Neural cell (in vitro differentiated cells): ENCODE results near the gene GPR143. TPM values are rescaled to one million over a fixed set of nuclear protein-coding genes. Genes with fewer than 3 reads are reported as not detected.

ENCODE experiments used
- H2AFZ ChIP-seq: fragments of 200-600, 300-800 bp; sonication (generic), shearing (Covaris generic); 2 replicates; pipeline ENCODE4 v1.6.0; 2014; ENCODE audit warnings: low read depth, mild to moderate bottlenecking, antibody characterized with exemption, low read length, moderate library complexity
- H3F3A ChIP-seq: fragments of 200-600 bp; shearing (Covaris generic); 2 replicates; pipeline ENCODE4 v1.6.1; 2016; ENCODE audit warnings: mild to moderate bottlenecking, moderate library complexity, mixed read lengths, antibody characterized with exemption, low read length; ENCODE audit not compliant: insufficient read depth, poor library complexity, severe bottlenecking
- H3K27ac ChIP-seq: fragments of 200-600, 300-800 bp; sonication (generic), shearing (Covaris generic); 2 replicates; pipeline ENCODE4 v1.5.1; 2014; ENCODE audit warnings: mild to moderate bottlenecking, low read length, moderate library complexity
- H3K27me3 ChIP-seq: fragments of 300-800, 200-600 bp; sonication (generic), shearing (Covaris generic); 2 replicates; pipeline ENCODE4 v1.6.0; 2014; ENCODE audit warnings: mild to moderate bottlenecking, low read depth, low read length, moderate library complexity; ENCODE audit not compliant: insufficient read depth
- H3K36me3 ChIP-seq: fragments of 300-800, 200-600 bp; sonication (generic), shearing (Covaris generic); 2 replicates; pipeline ENCODE4 v1.5.1; 2014; ENCODE audit warnings: mild to moderate bottlenecking, antibody characterized with exemption, low read length, moderate library complexity; ENCODE audit not compliant: insufficient read depth
- H3K4me2 ChIP-seq: fragments of 300-800, 200-600 bp; sonication (generic), shearing (Covaris generic); 2 replicates; pipeline ENCODE4 v1.6.0; 2014; ENCODE audit warnings: mild to moderate bottlenecking, low read length
- H3K4me3 ChIP-seq: fragments of 300-800, 200-600 bp; sonication (generic), shearing (Covaris generic); 2 replicates; pipeline ENCODE4 v1.5.1; 2014; ENCODE audit warnings: mild to moderate bottlenecking, low read length, moderate library complexity
- H3K79me2 ChIP-seq: fragments of 200-600 bp; shearing (Covaris generic); replicated peaks from 2 replicates; pipeline ENCODE4 v1.6.0; 2014; ENCODE audit warnings: mild to moderate bottlenecking, low read length, moderate library complexity; ENCODE audit not compliant: insufficient read depth
- H3K9ac ChIP-seq: fragments of 300-800, 200-600 bp; sonication (generic), shearing (Covaris generic); 2 replicates; pipeline ENCODE4 v1.6.1; 2016; ENCODE audit warnings: mild to moderate bottlenecking, low read length, mixed read lengths
- H3K9me2 ChIP-seq: fragments of 200-600 bp; shearing (Covaris generic); 2 replicates; pipeline ENCODE4 v1.6.1; 2016; ENCODE audit warnings: mild to moderate bottlenecking, low read length, mixed read lengths; ENCODE audit not compliant: insufficient read depth
- H3K9me3 ChIP-seq: fragments of 200-600, 300-800 bp; sonication (generic), shearing (Covaris generic); 2 replicates; pipeline ENCODE4 v1.6.1; 2016; ENCODE audit warnings: mild to moderate bottlenecking, mixed run types, low read length, moderate library complexity, mixed read lengths
- H4K20me1 ChIP-seq: fragments of 200-600 bp; shearing (Covaris generic); 2 replicates; pipeline ENCODE4 v1.6.1; 2016; ENCODE audit warnings: mild to moderate bottlenecking, mixed run types; ENCODE audit not compliant: insufficient read depth
- EP300 ChIP-seq: fragments of 450-650 bp; conservative IDR thresholded peaks from 2 replicates; pipeline ENCODE4 v1.6.1; 2014; ENCODE audit warnings: antibody characterized with exemption, mild to moderate bottlenecking, moderate library complexity; ENCODE audit not compliant: poor library complexity, severe bottlenecking
- EZH2 ChIP-seq: fragments of 200-600, 300-800 bp; shearing (Covaris generic), sonication (generic); IDR thresholded peaks from 2 replicates; pipeline ENCODE4 v1.6.1; 2014; ENCODE audit warnings: antibody characterized with exemption, low read length, borderline replicate concordance, mild to moderate bottlenecking; ENCODE audit not compliant: insufficient read depth, poor library complexity, severe bottlenecking
- MXI1 ChIP-seq: fragments of 450-650 bp; conservative IDR thresholded peaks from 2 replicates; pipeline ENCODE4 v1.6.1; 2014; ENCODE audit warnings: antibody characterized with exemption, mild to moderate bottlenecking; ENCODE audit not compliant: poor library complexity, severe bottlenecking
- POLR2AphosphoS5 ChIP-seq: IDR thresholded peaks from 2 replicates; pipeline ENCODE4 v1.6.1; 2012
- RAD21 ChIP-seq: fragments of 450-650 bp; conservative IDR thresholded peaks from 2 replicates; pipeline ENCODE4 v1.6.1; 2014; ENCODE audit warnings: antibody characterized with exemption, mild to moderate bottlenecking, moderate library complexity
- SMC3 ChIP-seq: fragments of 450-650 bp; conservative IDR thresholded peaks from 2 replicates; pipeline ENCODE4 v1.6.1; 2014; ENCODE audit warnings: antibody characterized with exemption, mild to moderate bottlenecking, moderate library complexity; ENCODE audit not compliant: poor library complexity
- TAF1 ChIP-seq: IDR thresholded peaks from 2 replicates; pipeline ENCODE4 v1.6.1; 2012; ENCODE audit warnings: low read depth
- polyA plus RNA-seq: library from polyadenylated mRNA; depleted of rRNA; stranded (reverse); fragments of >200 nt; gene quantifications from 2 replicates; pipeline ENCODE4 v1.2.3, GENCODE V29; 2014
- TF ChIP-seq, protein P1 (sequence below): fragments of 450-650 bp; IDR thresholded peaks from 2 replicates; pipeline ENCODE4 v1.5.1; 2014; ENCODE audit warnings: antibody characterized with exemption, mild to moderate bottlenecking, moderate library complexity; ENCODE audit not compliant: poor library complexity, severe bottlenecking
- TF ChIP-seq, protein P2 (sequence below): IDR thresholded peaks from 2 replicates; pipeline ENCODE4 v1.6.1; 2012; ENCODE audit warnings: borderline replicate concordance

GPR143 gene
- polyA plus RNA-seq, 1 donor from 2014 or later = 5.5 TPM

DNA sequence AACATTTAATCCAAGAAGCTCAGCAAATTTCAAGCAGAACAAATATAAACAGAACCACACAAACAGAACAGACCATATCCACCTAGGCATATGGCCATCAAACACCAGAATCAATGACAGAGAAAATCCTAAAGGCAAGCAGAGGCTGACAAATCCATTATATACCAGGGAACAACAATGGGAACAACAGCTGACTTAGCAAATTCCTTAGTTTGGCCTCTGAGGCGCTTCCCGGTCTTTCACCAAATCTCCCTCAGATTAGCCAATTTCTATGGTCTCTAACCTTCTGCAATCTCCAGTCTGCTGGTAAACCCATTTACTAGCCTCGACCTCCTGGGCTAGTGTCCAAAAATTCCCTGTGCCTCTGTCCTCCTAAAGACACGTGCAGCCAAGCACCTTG, 59.2 kb downstream of the GPR143 start:
- Histone ChIP-seq H2AFZ (no peak overlapping the region), H3K9me3 (no peaks in the 10 kb centered on the region), H4K20me1 (no peaks in the 10 kb centered on the region), H3K4me2 (no peak overlapping the region), H3K9ac (no peak overlapping the region), H3K9me2 (no peaks in the 10 kb centered on the region), H3K27ac (no peak overlapping the region), H3K27me3 (no peaks in the 10 kb centered on the region), H3K79me2 (no peaks in the 10 kb centered on the region), H3K4me3 (no peak overlapping the region), H3K36me3 (no peaks in the 10 kb centered on the region), H3F3A (no peaks in the 10 kb centered on the region)
- TF ChIP-seq MXI1 (no peak), EP300 (no peak), SMC3 (no peak), TAF1 (no peak), POLR2AphosphoS5 (no peak), EZH2 (no peak), RAD21 (no peak)
- TF ChIP-seq, protein P1, sequence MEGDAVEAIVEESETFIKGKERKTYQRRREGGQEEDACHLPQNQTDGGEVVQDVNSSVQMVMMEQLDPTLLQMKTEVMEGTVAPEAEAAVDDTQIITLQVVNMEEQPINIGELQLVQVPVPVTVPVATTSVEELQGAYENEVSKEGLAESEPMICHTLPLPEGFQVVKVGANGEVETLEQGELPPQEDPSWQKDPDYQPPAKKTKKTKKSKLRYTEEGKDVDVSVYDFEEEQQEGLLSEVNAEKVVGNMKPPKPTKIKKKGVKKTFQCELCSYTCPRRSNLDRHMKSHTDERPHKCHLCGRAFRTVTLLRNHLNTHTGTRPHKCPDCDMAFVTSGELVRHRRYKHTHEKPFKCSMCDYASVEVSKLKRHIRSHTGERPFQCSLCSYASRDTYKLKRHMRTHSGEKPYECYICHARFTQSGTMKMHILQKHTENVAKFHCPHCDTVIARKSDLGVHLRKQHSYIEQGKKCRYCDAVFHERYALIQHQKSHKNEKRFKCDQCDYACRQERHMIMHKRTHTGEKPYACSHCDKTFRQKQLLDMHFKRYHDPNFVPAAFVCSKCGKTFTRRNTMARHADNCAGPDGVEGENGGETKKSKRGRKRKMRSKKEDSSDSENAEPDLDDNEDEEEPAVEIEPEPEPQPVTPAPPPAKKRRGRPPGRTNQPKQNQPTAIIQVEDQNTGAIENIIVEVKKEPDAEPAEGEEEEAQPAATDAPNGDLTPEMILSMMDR = no peak
- TF ChIP-seq, protein P2, sequence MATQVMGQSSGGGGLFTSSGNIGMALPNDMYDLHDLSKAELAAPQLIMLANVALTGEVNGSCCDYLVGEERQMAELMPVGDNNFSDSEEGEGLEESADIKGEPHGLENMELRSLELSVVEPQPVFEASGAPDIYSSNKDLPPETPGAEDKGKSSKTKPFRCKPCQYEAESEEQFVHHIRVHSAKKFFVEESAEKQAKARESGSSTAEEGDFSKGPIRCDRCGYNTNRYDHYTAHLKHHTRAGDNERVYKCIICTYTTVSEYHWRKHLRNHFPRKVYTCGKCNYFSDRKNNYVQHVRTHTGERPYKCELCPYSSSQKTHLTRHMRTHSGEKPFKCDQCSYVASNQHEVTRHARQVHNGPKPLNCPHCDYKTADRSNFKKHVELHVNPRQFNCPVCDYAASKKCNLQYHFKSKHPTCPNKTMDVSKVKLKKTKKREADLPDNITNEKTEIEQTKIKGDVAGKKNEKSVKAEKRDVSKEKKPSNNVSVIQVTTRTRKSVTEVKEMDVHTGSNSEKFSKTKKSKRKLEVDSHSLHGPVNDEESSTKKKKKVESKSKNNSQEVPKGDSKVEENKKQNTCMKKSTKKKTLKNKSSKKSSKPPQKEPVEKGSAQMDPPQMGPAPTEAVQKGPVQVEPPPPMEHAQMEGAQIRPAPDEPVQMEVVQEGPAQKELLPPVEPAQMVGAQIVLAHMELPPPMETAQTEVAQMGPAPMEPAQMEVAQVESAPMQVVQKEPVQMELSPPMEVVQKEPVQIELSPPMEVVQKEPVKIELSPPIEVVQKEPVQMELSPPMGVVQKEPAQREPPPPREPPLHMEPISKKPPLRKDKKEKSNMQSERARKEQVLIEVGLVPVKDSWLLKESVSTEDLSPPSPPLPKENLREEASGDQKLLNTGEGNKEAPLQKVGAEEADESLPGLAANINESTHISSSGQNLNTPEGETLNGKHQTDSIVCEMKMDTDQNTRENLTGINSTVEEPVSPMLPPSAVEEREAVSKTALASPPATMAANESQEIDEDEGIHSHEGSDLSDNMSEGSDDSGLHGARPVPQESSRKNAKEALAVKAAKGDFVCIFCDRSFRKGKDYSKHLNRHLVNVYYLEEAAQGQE = no peak

DNA sequence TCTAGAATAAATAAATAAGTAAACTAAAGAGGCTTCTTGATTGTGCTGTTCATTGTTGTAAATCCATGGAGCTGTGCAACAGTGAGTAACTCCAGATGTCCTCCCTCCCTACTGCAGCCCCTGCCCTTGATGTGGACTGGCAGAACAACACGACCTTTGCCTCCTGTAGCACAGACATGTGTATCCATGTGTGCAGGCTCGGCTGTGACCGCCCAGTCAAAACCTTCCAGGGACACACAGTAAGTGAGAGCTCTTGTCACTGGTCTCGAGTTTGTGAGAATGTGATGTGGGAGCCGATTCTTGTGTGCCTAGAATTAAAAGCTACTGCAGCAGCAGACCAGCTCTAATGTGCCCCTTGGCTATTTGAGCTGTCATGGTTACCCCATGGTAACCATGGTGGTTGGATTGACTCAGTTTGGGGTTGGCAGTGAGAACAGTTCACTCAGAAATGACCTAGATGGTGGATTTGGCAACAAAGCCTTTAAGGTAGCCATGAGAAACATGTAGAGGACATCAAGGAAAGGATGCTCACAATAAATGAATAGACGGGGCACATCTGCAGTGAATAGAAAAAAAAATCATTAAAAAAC, 60.7 kb downstream of the GPR143 start:
- no peak overlapping the region for H2AFZ ChIP-seq
- H3K4me3 ChIP-seq = no peak overlapping the region
- no peaks in the 10 kb centered on the region for H3K36me3 ChIP-seq
- no peaks in the 10 kb centered on the region for H3K27me3 ChIP-seq
- no peak overlapping the region for H3K4me2 ChIP-seq
- no peaks in the 10 kb centered on the region for H3K79me2 ChIP-seq
- H3K9me3 ChIP-seq = no peaks in the 10 kb centered on the region
- H3K9ac ChIP-seq = no peak overlapping the region
- H3K9me2 ChIP-seq = no peaks in the 10 kb centered on the region
- H3K27ac ChIP-seq = no peak overlapping the region
- no peaks in the 10 kb centered on the region for H4K20me1 ChIP-seq
- H3F3A ChIP-seq = no peaks in the 10 kb centered on the region
- no peak for TF ChIP-seq MXI1
- TF ChIP-seq, protein P2 = no peak
- TF ChIP-seq RAD21 = no peak
- no peak for TF ChIP-seq EP300
- TF ChIP-seq EZH2 = no peak
- TF ChIP-seq SMC3 = no peak
- no peak for TF ChIP-seq POLR2AphosphoS5
- TF ChIP-seq TAF1 = no peak
- TF ChIP-seq, protein P1 = no peak
